CD4-positive, CD25-positive, alpha-beta regulatory T cell (primary cell): Measurements from ENCODE around the gene FUZ. TPM values are rescaled to one million over a fixed set of nuclear protein-coding genes. Genes with fewer than 3 reads are reported as not detected.

Experiments
- ATAC-seq, 2 donors: fragments of 150-1000 bp; cut with Tn5 transposase; one replicate each; pipeline ENCODE4 v1.10.0; 2021; ENCODE audit warnings: low read depth in 2 of 2, moderate number of reproducible peaks in 2 of 2, moderate library complexity in 1 of 2
- DNase-seq, 3 donors: peaks; one replicate each; pipeline versions ENCODE4 v3.0.0 to v3.0.0-alpha.2; 2012 to 2022; ENCODE audit warnings: mixed read lengths in 1 of 3
- H3K27ac ChIP-seq: one replicate; pipeline ENCODE4 v1.7.0; 2013; ENCODE audit warnings: mild to moderate bottlenecking, low read length; ENCODE audit not compliant: insufficient read depth, poor library complexity, severe bottlenecking
- H3K27me3 ChIP-seq: one replicate; pipeline ENCODE4 v1.7.0; 2013; ENCODE audit warnings: low read length; ENCODE audit not compliant: control insufficient read depth, insufficient read depth
- H3K36me3 ChIP-seq: one replicate; pipeline ENCODE4 v1.7.0; 2013; ENCODE audit warnings: mild to moderate bottlenecking, low read length, moderate library complexity; ENCODE audit not compliant: control insufficient read depth, insufficient read depth
- H3K4me1 ChIP-seq: 2 replicates; pipeline ENCODE4 v1.7.0; 2013; ENCODE audit warnings: mild to moderate bottlenecking, low read length; ENCODE audit not compliant: insufficient read depth, control insufficient read depth, poor library complexity, severe bottlenecking
- H3K4me3 ChIP-seq: one replicate; pipeline ENCODE4 v1.7.0; 2013; ENCODE audit warnings: low read depth, mild to moderate bottlenecking, low read length, moderate library complexity
- H3K9me3 ChIP-seq, 2 experiments: 1 replicate in 1 of 2; 2 replicates in 1 of 2; pipeline ENCODE4 v1.7.0; 2013; ENCODE audit warnings: low read length in 2 of 2, mild to moderate bottlenecking in 1 of 2, moderate library complexity in 1 of 2; ENCODE audit not compliant: control insufficient read depth in 2 of 2
- H3K27ac Mint-ChIP-seq, 3 donors: one replicate each; pipeline ENCODE4 v1.8.0; 2020 to 2022; ENCODE audit warnings: mild to moderate bottlenecking in 3 of 3, mixed read lengths in 3 of 3, moderate library complexity in 2 of 3
- H3K27me3 Mint-ChIP-seq: one replicate; pipeline ENCODE4 v1.8.0; 2022; ENCODE audit warnings: mild to moderate bottlenecking, mixed read lengths
- H3K36me3 Mint-ChIP-seq: one replicate; pipeline ENCODE4 v1.8.0; 2020; ENCODE audit warnings: mixed read lengths
- H3K4me1 Mint-ChIP-seq, 4 donors: one replicate each; pipeline ENCODE4 v1.8.0; 2020 to 2022; ENCODE audit warnings: mixed read lengths in 4 of 4, mild to moderate bottlenecking in 1 of 4
- H3K4me3 Mint-ChIP-seq, 4 donors: one replicate each; pipeline ENCODE4 v1.8.0; 2020 to 2022; ENCODE audit warnings: mild to moderate bottlenecking in 4 of 4, mixed read lengths in 4 of 4, moderate library complexity in 3 of 4
- H3K9me3 Mint-ChIP-seq, 7 donors: one replicate each; pipeline ENCODE4 v1.8.0; 2020 to 2022; ENCODE audit warnings: mixed read lengths in 7 of 7, mild to moderate bottlenecking in 3 of 7, moderate library complexity in 2 of 7
- polyA plus RNA-seq, 4 donors: library from polyadenylated mRNA; unstranded; fragments of 300-500 nt; fragmentation: Illumina TruSeq; gene quantifications; one replicate each; pipeline ENCODE4 v1.2.3, GENCODE V29; 2021
- total RNA-seq: library from RNA; stranded (reverse); gene quantifications from one replicate; pipeline ENCODE4 v1.2.3, GENCODE V29; 2022

FUZ gene
- total and polyA plus RNA-seq, 5 donors from 2014 or later, result 4.0 to 15.8 (median 5.7) TPM

DNA sequence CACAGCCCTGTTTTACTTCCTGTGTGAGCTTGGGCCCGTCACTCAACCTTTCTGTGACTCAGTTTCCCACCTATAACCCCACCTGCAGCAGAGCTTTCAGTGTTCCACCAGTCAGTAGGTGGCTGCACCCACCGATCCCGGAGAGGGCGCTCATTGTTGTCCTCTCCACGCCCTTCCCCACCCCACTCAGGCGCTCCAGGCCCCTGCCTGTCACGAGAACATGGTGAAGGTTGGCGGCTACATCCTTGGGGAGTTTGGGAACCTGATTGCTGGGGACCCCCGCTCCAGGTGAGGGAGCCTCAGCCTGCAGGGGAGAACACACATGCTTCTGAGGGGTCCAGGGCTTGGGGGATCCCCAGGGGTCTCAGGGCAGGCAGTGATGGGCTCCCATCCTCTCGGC lies 12.3 kb downstream of the FUZ start:
- no peak for ATAC-seq
- H3K27ac Mint-ChIP-seq, result no peak overlapping the region
- H3K27me3 Mint-ChIP-seq, result no peaks in the 10 kb centered on the region
- H3K36me3 ChIP-seq, result peaks cover 53% of the 10 kb centered on the region
- DNase-seq, result no peak
- no peaks in the 10 kb centered on the region for H3K4me1 Mint-ChIP-seq
- H3K27ac ChIP-seq, result no peak overlapping the region
- H3K9me3 Mint-ChIP-seq, result no peaks in the 10 kb centered on the region
- H3K4me3 Mint-ChIP-seq, result no peak overlapping the region
- peaks cover 14% of the 10 kb centered on the region for H3K36me3 Mint-ChIP-seq
- no peaks in the 10 kb centered on the region for H3K27me3 ChIP-seq
- no peaks in the 10 kb centered on the region for H3K4me1 ChIP-seq
- no peaks in the 10 kb centered on the region for H3K9me3 ChIP-seq
- no peak overlapping the region for H3K4me3 ChIP-seq

DNA sequence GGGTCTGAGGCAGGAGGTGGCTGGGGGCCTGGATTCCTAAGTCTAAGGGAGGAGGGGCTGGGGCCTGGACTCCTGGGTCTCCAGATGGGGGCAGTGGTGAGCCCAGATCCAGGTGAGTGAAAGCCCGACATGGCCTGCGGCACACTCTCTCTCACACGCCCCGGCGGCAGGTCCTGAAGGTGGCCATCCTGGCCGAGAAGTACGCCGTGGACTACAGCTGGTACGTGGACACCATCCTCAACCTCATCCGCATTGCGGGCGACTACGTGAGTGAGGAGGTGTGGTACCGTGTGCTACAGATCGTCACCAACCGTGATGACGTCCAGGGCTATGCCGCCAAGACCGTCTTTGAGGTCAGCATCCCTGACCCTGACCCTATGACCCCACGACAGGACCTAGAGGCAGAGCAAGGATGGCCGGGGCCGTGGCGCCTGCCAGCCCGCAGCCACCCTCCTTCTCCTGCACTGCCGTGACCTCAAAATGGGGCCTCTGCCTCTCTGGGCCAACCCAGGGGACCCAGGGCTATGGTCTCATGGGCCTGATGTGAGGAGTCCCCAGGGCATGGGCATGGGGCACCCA lies 13.2 kb downstream of the FUZ start:
- H3K36me3 Mint-ChIP-seq, result peaks cover 16% of the 10 kb centered on the region

DNA sequence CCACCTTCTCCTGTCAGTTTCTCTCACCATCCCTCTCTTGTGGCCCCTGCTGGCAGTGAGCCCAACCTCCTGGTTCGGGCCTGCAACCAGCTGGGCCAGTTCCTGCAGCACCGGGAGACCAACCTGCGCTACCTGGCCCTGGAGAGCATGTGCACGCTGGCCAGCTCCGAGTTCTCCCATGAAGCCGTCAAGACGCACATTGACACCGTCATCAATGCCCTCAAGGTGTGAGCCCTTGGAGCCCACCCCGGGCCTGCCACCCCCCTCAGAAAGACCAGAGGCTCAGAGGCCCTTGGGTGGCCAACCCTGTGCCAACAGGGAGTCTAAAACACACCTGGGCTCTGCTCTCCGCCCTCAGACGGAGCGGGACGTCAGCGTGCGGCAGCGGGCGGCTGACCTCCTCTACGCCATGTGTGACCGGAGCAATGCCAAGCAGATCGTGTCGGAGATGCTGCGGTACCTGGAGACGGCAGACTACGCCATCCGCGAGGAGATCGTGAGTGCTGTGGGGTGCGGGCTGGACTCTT lies 13.8 kb downstream of the FUZ start:
- H3K4me1 Mint-ChIP-seq, result no peaks in the 10 kb centered on the region
- H3K9me3 ChIP-seq, result no peaks in the 10 kb centered on the region
- no peaks in the 10 kb centered on the region for H3K4me1 ChIP-seq
- peaks cover 18% of the 10 kb centered on the region for H3K36me3 Mint-ChIP-seq
- ATAC-seq (no peak), DNase-seq (no peak)
- H3K4me3 ChIP-seq, result no peak overlapping the region
- no peak overlapping the region for H3K27ac ChIP-seq
- H3K4me3 Mint-ChIP-seq, result peak overlapping the region in 1 of 4 donors; percentile 63
- peaks cover 65% of the 10 kb centered on the region for H3K36me3 ChIP-seq
- H3K27ac Mint-ChIP-seq, result peak overlapping the region in 1 of 3 donors; percentile 52
- no peaks in the 10 kb centered on the region for H3K27me3 ChIP-seq
- no peaks in the 10 kb centered on the region for H3K9me3 Mint-ChIP-seq
- no peaks in the 10 kb centered on the region for H3K27me3 Mint-ChIP-seq

More for the DNA sequence above, 13.2 kb downstream of the FUZ start:
- ATAC-seq, result no peak
- Mint-ChIP-seq H3K27ac (no peak overlapping the region), H3K27me3 (no peaks in the 10 kb centered on the region), H3K9me3 (no peaks in the 10 kb centered on the region), H3K4me3 (no peak overlapping the region), H3K4me1 (no peaks in the 10 kb centered on the region)
- H3K27me3 ChIP-seq, result no peaks in the 10 kb centered on the region
- H3K9me3 ChIP-seq, result no peaks in the 10 kb centered on the region
- H3K27ac ChIP-seq, result no peak overlapping the region
- no peak for DNase-seq
- H3K4me1 ChIP-seq, result no peaks in the 10 kb centered on the region
- no peak overlapping the region for H3K4me3 ChIP-seq
- H3K36me3 ChIP-seq, result peaks cover 62% of the 10 kb centered on the region

DNA sequence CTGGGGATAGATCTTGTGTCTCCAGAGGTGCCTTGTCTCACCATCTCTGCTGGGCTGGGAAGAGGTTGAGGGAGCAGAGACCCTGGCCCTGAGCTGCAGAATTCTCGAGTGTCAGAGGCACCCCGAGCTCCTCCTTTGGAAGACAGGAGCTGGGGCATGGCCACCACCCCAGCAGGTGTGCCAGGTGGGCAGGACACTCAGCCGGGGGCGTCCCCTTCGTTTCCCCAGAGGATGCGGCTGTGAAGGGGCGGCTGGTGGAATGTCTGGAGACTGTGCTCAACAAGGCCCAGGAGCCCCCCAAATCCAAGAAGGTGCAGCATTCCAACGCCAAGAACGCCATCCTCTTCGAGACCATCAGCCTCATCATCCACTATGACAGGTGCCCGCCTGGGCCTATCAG lies 14.5 kb downstream of the FUZ start:
- Histone ChIP-seq H3K36me3 (peaks cover 63% of the 10 kb centered on the region), H3K4me1 (no peaks in the 10 kb centered on the region), H3K9me3 (no peaks in the 10 kb centered on the region), H3K27me3 (no peaks in the 10 kb centered on the region), H3K27ac (no peak overlapping the region), H3K4me3 (no peak overlapping the region)
- DNase-seq (no peak), ATAC-seq (no peak)
- Mint-ChIP-seq H3K4me3 (no peak overlapping the region), H3K27ac (no peak overlapping the region), H3K9me3 (no peaks in the 10 kb centered on the region), H3K4me1 (no peaks in the 10 kb centered on the region), H3K27me3 (no peaks in the 10 kb centered on the region), H3K36me3 (peaks cover 17% of the 10 kb centered on the region)

DNA sequence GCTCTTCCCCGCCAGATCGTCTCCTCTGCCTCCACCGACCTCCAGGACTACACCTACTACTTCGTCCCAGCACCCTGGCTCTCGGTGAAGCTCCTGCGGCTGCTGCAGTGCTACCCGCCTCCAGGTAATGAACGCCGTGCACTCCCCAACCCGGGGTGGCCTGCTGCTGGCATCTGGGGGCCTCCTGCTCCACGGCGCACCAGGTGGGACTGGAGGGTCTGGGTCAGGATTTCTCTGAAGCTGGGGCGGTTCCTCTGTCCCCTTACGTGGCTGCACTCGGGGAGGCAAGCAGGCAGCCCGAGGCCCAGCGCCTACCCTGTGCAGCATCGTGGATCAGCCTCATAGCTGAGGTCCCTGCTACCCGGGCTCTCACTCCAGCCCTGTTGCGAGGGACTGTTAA lies 17.5 kb downstream of the FUZ start:
- Histone ChIP-seq H3K4me1 (no peaks in the 10 kb centered on the region), H3K4me3 (no peak overlapping the region), H3K36me3 (peaks cover 69% of the 10 kb centered on the region), H3K27me3 (no peaks in the 10 kb centered on the region), H3K9me3 (no peaks in the 10 kb centered on the region), H3K27ac (no peak overlapping the region)
- DNase-seq (no peak), ATAC-seq (no peak)
- no peak overlapping the region for H3K27ac Mint-ChIP-seq
- H3K9me3 Mint-ChIP-seq, result no peaks in the 10 kb centered on the region
- H3K4me3 Mint-ChIP-seq, result no peak overlapping the region
- peaks cover 23% of the 10 kb centered on the region for H3K36me3 Mint-ChIP-seq
- H3K4me1 Mint-ChIP-seq, result peaks cover 0 to under 1% (median 0%) of the 10 kb centered on the region in 4 donors
- H3K27me3 Mint-ChIP-seq, result no peaks in the 10 kb centered on the region

DNA sequence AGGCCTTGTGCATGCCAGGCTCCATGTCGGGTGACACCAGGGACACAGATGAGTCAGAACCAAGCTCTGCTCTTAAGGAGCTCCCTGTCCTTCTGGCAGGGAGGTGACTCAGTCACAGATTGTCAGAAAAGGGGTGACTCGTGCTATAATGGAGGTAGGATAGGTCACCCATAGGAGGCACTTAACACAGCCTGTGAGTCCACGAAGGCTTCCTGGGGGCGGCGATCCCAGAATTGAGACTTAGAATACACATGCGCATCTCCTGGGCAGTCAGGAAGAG lies 19.6 kb downstream of the FUZ start:
- peaks cover 63% of the 10 kb centered on the region for H3K36me3 ChIP-seq

DNA sequence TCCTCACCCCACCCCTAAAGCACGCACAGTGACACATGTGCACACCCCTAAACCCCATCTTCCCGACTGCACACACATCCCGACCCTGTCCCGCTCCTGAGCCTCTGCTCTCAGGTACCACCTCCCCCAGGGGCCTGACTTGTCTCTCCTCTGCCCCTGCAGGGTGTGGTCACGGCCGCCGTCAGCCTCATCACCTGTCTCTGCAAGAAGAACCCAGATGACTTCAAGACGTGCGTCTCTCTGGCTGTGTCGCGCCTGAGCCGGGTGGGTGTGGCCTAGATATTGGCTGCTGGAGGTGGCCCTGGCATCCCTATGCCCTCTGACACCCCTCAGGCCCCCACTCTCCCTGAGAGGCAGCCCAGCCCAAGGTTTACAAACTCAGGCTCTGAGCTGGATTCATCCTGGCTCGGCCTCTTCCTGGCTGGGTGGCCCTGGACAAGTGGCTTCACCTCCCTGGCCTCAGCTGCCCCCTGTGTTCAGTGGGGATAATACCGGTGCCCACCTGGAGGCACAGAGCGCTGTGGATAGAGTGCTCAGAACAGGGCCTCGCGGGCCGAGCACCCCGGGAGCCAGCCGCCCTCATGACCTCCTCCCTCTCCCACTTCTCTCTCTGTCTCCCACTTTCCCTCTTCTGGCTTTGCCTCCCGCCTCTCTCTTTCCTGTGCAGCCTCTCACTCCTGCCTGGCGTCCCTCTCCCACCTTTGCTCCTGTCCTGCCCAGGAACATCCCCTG lies 20.1 kb downstream of the FUZ start:
- DNase-seq (no peak), ATAC-seq (no peak)
- Histone ChIP-seq H3K27me3 (no peaks in the 10 kb centered on the region), H3K4me3 (no peak overlapping the region), H3K9me3 (no peaks in the 10 kb centered on the region), H3K27ac (no peak overlapping the region), H3K4me1 (no peaks in the 10 kb centered on the region), H3K36me3 (peaks cover 60% of the 10 kb centered on the region)
- Mint-ChIP-seq H3K4me1 (peaks cover 0 to 8% (median 4%) of the 10 kb centered on the region in 4 donors), H3K4me3 (no peak overlapping the region), H3K27me3 (no peaks in the 10 kb centered on the region), H3K9me3 (no peaks in the 10 kb centered on the region), H3K27ac (no peak overlapping the region), H3K36me3 (peaks cover 37% of the 10 kb centered on the region)

More for the DNA sequence above, 19.6 kb downstream of the FUZ start:
- no peak for ATAC-seq
- no peaks in the 10 kb centered on the region for H3K27me3 Mint-ChIP-seq
- no peaks in the 10 kb centered on the region for H3K4me1 ChIP-seq
- H3K27ac Mint-ChIP-seq, result no peak overlapping the region
- H3K27me3 ChIP-seq, result no peaks in the 10 kb centered on the region
- no peaks in the 10 kb centered on the region for H3K9me3 Mint-ChIP-seq
- H3K36me3 Mint-ChIP-seq, result peaks cover 32% of the 10 kb centered on the region
- H3K4me3 Mint-ChIP-seq, result no peak overlapping the region
- DNase-seq, result no peak
- no peaks in the 10 kb centered on the region for H3K9me3 ChIP-seq
- H3K4me3 ChIP-seq, result no peak overlapping the region
- H3K4me1 Mint-ChIP-seq, result peaks cover 0 to 4% (median 2%) of the 10 kb centered on the region in 4 donors
- no peak overlapping the region for H3K27ac ChIP-seq
